Progenitor cell of endocrine pancreas (in vitro differentiated cells): ENCODE results near the gene CNOT10. TPM values are rescaled to one million over a fixed set of nuclear protein-coding genes. Genes with fewer than 3 reads are reported as not detected.

Source experiments
- DNase-seq: peaks from one replicate; pipeline ENCODE4 v3.0.0; 2021; ENCODE audit warnings: low spot score; ENCODE audit not compliant: unreplicated experiment
- H3K27ac Mint-ChIP-seq: 2 replicates; pipeline ENCODE4 v1.8.0; 2021; ENCODE audit warnings: mild to moderate bottlenecking, moderate library complexity, mixed read lengths
- H3K27me3 Mint-ChIP-seq: 2 replicates; pipeline ENCODE4 v1.8.0; 2021; ENCODE audit warnings: mixed read lengths
- H3K36me3 Mint-ChIP-seq: 2 replicates; pipeline ENCODE4 v1.8.0; 2022; ENCODE audit warnings: mixed read lengths; ENCODE audit not compliant: insufficient read depth
- H3K4me1 Mint-ChIP-seq: 2 replicates; pipeline ENCODE4 v1.8.0; 2021; ENCODE audit warnings: low read depth, mixed read lengths
- H3K4me3 Mint-ChIP-seq: 2 replicates; pipeline ENCODE4 v1.8.0; 2021; ENCODE audit warnings: low read depth, mild to moderate bottlenecking, moderate library complexity, mixed read lengths
- H3K9me3 Mint-ChIP-seq: 2 replicates; pipeline ENCODE4 v1.8.0; 2021; ENCODE audit warnings: low read depth, mixed read lengths
- long read RNA-seq: library from polyadenylated mRNA; unstranded; transcript quantifications from one replicate; pipeline ENCODE4 v2.0.0, GENCODE V29; 2020
- total RNA-seq: library from RNA; stranded (reverse); gene quantifications from 2 replicates; pipeline ENCODE4 v1.2.1, GENCODE V29; 2021
- TF ChIP-seq, protein P1 (sequence below): fragments of 200-600 bp; sonication (generic); IDR thresholded peaks from one replicate; pipeline ENCODE4 v1.5.0; 2021; ENCODE audit warnings: antibody characterized with exemption, mild to moderate bottlenecking; ENCODE audit not compliant: unreplicated experiment

The CNOT10 gene
- total RNA-seq: 48.8 and 52.5 TPM in 2 replicates
- long read RNA-seq, transcript CNOT10-201 (19 exons, 2,815 nt): major isoform, 93 of 162 reads
- long read RNA-seq, transcript CNOT10-202 (18 exons, 2,573 nt): minor isoform, 11 of 162 reads
- long read RNA-seq, partial matches to known transcripts: 27 of 162 reads
- long read RNA-seq, other reads (novel, unspliced or antisense): 31 of 162 reads

GRCh38 chr3:32684800-32685542 is at the start of gene CNOT10:
TSS of gene CNOT10 (plus strand) at chr3:32685188. CDS start at chr3:32685461, 273 bp downstream.
- no peaks in the 10 kb centered on the region for H3K9me3 Mint-ChIP-seq
- peak; percentile 89 for DNase-seq
- H3K27me3 Mint-ChIP-seq: no peaks in the 10 kb centered on the region
- peaks cover 16% of the 10 kb centered on the region for H3K4me1 Mint-ChIP-seq
- peaks cover 4% of the 10 kb centered on the region for H3K36me3 Mint-ChIP-seq
- TF ChIP-seq, protein P1, sequence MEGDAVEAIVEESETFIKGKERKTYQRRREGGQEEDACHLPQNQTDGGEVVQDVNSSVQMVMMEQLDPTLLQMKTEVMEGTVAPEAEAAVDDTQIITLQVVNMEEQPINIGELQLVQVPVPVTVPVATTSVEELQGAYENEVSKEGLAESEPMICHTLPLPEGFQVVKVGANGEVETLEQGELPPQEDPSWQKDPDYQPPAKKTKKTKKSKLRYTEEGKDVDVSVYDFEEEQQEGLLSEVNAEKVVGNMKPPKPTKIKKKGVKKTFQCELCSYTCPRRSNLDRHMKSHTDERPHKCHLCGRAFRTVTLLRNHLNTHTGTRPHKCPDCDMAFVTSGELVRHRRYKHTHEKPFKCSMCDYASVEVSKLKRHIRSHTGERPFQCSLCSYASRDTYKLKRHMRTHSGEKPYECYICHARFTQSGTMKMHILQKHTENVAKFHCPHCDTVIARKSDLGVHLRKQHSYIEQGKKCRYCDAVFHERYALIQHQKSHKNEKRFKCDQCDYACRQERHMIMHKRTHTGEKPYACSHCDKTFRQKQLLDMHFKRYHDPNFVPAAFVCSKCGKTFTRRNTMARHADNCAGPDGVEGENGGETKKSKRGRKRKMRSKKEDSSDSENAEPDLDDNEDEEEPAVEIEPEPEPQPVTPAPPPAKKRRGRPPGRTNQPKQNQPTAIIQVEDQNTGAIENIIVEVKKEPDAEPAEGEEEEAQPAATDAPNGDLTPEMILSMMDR: peak; percentile 38
- peak within 1 kb of the TSS; percentile 88 for H3K4me3 Mint-ChIP-seq
- peak within 1 kb of the TSS; percentile 96 for H3K27ac Mint-ChIP-seq

DNA sequence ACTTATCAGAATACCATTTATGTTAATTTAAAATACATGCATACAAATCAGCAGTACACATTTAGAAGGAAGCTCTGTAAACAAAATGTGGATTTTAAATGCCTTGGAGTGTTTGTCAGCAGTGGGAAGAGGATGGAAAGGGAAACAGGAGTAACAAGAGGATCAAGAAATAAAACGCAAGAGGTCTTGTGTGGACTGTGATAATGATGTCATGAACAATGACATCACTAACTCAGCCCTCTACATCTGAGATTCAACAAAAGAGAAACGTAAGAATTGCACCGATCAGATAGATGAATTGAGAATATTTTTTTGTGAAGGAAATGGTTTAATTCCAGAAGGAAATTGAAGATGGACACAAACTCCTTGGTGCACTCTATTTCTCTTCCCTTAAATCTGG is 44.0 kb upstream of the CNOT10 start:
- Mint-ChIP-seq H3K27me3 (peaks cover 4% of the 10 kb centered on the region), H3K4me1 (peaks cover 8% of the 10 kb centered on the region), H3K27ac (no peak overlapping the region), H3K36me3 (no peaks in the 10 kb centered on the region), H3K9me3 (no peaks in the 10 kb centered on the region), H3K4me3 (no peak overlapping the region)
- DNase-seq: no peak
- TF ChIP-seq, protein P1: no peak

DNA sequence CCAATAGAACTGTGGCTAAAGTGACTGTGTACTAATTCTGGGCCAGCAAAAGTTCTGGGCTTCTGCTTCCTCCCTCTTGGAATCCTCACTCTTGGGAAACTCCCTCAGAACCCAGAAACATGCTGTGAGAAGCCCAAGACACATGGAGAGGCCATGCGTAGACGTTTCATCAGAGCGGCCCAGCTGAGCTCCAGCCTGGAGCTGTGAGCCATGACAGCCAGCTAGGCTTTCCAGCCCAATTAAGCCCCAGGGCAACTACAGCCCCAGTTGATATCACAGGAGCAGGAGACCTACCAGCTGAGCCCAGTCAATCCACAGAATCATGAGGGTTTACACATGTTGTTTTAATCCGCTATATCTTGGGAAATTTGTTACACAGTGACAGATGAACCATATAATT is 43.6 kb upstream of the CNOT10 start:
- Mint-ChIP-seq H3K9me3 (no peaks in the 10 kb centered on the region), H3K4me3 (no peak overlapping the region), H3K27me3 (peaks cover 2% of the 10 kb centered on the region), H3K4me1 (peaks cover 8% of the 10 kb centered on the region), H3K36me3 (no peaks in the 10 kb centered on the region), H3K27ac (no peak overlapping the region)
- DNase-seq: no peak
- TF ChIP-seq, protein P1: no peak

DNA sequence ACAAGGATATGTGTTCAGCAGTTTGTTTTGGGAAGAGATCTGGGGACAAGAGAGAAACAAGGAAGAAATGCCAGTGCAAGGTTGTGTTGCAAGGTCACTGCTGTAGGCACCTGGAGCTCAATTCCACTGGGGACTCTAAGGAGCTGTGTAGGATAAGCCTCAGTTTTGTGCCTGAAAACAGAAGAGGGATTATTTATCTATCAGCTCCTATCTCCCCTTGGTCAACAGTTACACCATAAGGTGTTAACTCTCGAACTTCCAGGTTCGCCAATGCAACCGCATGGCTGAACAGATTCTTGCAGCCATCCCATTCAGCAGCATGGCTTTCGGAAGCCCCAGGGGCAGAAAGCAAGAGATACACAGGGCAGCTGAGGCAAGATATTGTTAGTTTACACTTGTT is 41.6 kb upstream of the CNOT10 start:
- H3K27me3 Mint-ChIP-seq: no peaks in the 10 kb centered on the region
- peaks cover 8% of the 10 kb centered on the region for H3K4me1 Mint-ChIP-seq
- no peak overlapping the region for H3K27ac Mint-ChIP-seq
- H3K36me3 Mint-ChIP-seq: no peaks in the 10 kb centered on the region
- no peak for DNase-seq
- TF ChIP-seq, protein P1: no peak
- no peaks in the 10 kb centered on the region for H3K9me3 Mint-ChIP-seq
- no peak overlapping the region for H3K4me3 Mint-ChIP-seq

DNA sequence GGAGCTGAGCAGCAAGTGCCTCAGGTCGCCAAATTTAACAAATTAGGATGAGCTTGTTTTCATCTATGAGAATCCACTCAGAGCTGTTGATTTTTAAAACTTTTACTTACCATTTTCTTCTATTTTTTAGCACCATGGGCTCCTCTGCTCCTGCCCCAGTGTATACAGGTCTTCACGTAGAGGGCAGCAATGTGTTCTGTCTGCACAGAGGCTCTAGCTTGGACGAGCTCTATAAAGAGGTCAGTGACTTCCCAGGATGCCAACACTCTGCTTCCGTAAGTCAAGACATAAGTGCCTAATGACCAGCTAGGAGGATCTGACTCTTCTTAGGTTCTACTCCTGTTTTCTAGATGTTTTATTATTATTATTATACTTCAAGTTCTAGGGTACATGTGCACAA is 41.2 kb upstream of the CNOT10 start:
- Mint-ChIP-seq H3K4me1 (peaks cover 8% of the 10 kb centered on the region), H3K4me3 (no peak overlapping the region), H3K27ac (no peak overlapping the region), H3K9me3 (no peaks in the 10 kb centered on the region), H3K36me3 (no peaks in the 10 kb centered on the region), H3K27me3 (no peaks in the 10 kb centered on the region)
- TF ChIP-seq, protein P1: no peak
- DNase-seq: no peak
